C1 segment of cervical spinal cord (tissue), 14 donors: Measurements from ENCODE around the gene CAMK1D.
"Not testable (repeated sequence)": the region's sequence is repeated elsewhere in the genome, so short reads cannot be mapped to it uniquely, and the experiment has no call there.

Experiments used
- DNase-seq, 14 donors: peaks; one replicate each; lab custom pipeline; 2025; lab: John Stamatoyannopoulos, UW

Gene CAMK1D

DNA sequence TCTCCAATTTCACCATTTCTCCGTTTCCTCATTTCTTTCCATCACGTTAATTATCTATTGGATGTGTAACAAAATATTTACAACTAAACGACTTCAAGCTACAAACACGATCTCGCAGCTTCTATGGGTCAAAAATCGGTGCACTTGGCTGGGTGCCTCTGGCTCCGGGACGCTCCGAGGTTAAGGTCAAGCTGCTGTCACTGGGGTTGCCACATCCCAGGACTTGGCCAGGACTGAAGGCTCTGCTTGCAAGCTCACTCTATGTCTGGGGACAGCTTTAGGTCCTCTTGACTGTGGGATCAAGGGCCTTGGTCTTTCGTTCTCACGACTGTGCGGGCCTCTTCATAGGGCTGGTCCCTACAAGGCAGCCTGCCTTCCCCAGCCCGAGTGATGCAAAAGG is 492.5 kb downstream of the CAMK1D start:
- no peak for DNase-seq

DNA sequence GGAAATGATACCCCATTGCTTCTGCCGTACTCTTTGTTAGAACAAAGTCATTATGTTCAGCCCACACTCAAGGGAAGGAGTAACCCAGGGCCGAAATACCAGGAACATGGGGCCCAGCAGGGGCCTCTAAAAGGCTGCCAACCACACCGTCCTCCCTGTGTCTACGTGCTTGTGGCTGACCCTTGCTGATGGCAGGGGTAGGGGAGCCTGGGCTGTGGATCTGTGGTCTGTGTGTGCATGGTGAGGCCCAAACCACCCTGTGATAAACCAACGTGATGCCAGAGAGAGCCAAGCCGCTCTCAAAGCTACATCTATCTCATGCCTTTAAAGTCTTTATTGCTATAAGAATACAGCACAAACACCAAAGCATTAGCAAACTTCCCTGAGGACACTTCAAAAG is 493.0 kb downstream of the CAMK1D start:
- DNase-seq: no peak

DNA sequence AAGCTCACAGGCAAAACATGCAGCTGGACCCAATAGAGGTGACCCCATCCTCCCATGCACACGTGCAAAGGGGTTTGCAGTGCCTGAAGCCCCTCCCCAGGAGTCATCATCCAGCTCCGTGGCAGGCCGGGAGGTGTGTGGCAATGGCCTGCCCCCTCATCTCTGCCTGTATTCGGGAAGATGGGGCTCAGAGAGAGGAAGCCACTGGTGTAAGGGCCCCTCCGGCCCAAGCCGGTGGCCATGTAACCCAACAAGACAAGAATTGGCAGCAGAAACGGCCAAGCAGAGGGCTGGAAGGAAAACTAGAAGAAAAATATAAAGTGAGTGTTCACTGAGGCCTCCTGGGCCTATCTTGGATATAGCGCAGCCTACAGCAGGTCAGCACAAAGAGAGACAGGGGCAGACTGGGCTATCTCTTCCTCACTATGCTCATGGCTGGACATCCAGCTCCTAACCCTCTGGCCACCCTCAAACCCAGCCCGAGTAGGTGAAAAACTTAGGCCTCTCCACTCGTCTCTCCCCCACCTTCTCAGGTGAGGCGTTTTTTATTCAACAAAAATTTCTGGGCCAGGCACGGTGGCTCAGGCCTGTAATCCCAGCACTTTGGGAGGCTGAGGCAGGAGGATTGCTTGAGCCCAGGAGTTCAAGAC is 494.1 kb downstream of the CAMK1D start:
- no peak for DNase-seq

DNA sequence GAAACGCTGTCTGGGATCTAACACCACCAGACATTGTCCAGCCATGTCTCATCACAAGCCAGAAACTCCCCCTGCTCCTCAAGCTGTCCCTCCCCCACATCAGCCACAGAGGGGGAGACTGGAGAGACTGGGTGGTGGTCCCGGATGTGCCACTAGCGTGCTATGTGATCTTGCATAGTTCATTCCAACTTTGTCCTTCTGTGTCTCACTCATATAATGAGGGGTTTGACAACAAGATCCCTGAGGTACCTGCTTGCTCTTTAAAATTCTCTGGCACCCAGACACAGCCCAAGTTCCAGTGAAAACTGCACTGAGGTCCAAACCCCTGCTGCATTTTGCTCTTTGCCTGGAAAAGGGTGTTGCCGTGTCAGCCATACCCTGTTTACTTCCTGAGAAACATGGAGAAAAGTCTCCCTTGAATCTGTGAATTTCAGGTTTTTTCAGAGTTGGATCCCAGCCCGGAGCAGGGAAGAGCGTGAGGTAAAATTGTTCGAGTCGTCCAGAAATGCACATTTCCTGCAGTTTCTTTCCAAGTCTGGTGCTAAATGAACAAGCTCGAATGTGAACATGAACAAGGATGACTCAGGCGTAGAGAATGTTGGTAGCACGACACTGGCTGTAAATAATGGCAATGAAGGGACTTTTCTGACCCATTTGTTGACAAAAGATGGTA is 495.6 kb downstream of the CAMK1D start:
- DNase-seq: peak in 2 of 14 donors; percentile 7 to 8

GRCh38 chr10:12846718-12847117 is 497.4 kb downstream of the CAMK1D start:
- DNase-seq: no peak

DNA sequence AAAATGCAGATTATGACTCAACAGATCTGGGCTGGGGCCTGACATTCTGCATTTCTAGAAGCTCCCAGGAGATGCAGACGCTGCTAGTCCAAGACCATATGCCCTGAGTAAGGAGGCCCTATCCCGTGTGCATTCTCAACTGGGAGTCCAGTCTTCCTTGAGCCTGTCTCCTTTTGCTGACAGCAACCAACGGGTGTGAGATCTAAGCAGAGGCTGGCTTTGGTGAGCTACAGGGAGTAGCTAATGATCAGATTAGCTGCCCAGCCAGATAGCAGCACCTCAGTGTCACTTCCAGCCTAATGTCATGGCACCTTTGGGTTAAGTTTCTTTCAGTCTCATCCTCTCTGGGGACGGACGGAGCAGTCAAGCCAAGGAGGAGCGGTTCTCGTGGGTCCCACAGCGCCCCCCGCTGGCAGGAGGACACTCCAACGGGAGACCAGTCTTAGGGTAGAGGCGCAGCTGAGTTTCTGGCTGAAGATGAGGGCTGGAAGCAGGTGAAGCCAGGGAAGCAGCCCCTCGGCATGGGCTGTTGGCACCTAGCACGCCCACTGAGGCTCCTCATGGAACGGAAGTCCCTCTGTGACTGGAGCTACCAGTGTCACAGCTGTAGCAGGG is 498.1 kb downstream of the CAMK1D start:
- DNase-seq: no peak

- DNase-seq: no peak
Observed at GRCh38 chr10:12848439-12849173, 499.3 kb downstream of the CAMK1D start.

GRCh38 chr10:12849319-12850181 is 500.2 kb downstream of the CAMK1D start:
- no peak for DNase-seq

DNA sequence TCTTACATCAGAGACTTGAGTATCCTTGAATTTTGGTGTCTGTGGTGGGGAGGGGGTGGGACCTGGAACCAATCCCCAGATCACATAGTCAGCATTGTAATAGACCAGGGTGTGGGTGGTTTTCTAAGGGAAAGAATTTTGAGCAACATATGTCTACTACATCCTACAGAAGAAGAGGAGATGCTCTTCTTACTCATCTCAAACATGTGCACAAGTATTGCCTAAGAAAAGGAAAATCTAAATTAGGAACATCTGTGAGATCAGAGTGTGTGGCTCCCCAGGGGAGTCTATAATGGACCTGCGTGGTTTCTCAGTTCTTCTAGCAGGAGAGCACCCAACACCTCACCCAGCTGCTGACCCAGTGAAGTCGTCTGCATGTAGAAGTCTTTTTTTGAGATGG is 503.3 kb downstream of the CAMK1D start:
- no peak for DNase-seq

- no peak for DNase-seq
Observed at GRCh38 chr10:12854988-12855387, 505.6 kb downstream of the CAMK1D start.

DNA sequence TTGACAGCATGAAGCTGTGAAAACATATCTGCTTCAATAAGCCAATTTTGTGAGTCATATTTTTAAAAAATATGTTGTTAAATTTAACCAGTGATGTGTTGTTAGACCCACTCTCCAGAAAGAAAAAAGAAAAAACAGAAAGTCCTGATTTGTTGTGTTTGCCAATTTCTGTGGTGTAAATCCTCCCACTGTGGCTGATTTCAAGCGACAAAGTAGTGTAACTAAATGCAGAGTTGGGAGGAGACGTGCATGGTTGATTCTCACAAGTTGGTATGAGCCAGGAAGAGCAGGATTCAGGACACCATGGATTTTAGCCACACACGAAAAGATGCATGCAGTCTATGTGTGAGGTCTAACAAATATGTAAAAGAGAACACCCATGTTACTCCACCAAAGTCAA is 513.1 kb downstream of the CAMK1D start:
- no peak for DNase-seq

GRCh38 chr10:12865515-12865914 is 516.2 kb downstream of the CAMK1D start:
- not testable (repeated sequence) for DNase-seq

DNA sequence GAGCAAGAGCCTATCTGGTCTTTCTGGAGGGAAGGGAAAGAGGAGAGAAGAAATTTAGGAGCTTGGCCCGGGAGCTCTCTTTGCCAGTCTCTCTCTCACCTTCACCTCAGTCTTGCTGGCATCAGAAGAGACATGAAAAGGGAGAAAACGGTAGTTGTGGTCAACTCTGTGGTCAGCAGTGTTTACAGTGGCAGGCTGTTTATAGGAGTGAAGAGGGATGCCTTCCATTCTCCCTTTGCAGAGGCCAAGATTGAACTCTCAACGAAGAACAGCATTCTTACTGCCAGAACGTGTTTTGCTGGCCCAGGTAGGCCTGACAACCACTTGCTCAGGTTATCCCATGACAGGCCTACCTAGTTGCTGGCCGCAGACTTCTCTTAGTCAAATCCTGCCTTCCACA is 518.9 kb downstream of the CAMK1D start:
- DNase-seq: no peak

GRCh38 chr10:12869427-12869826 is 520.1 kb downstream of the CAMK1D start:
- no peak for DNase-seq

DNA sequence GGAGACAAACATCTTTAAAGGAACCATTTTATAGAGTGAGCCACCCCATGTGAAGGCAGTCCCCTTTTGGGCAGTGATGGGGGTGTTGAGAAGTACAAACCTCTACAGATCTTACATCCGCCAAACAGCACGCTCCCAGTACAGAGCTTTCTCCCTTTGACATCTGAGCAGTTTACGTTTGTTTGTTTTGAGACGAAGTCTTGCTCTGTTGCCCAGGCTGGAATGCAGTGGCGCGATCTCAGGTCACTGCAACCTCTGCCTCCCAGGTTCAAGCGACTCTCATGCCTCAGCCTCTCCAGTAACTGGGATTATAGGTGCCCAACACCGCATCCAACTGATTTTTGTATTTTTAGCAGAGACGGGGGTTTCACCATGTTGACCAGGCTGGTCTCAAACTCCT is 523.2 kb downstream of the CAMK1D start:
- no peak for DNase-seq

- DNase-seq: no peak
Observed at GRCh38 chr10:12873172-12873571, 523.8 kb downstream of the CAMK1D start.

- DNase-seq: peak in 1 of 14 donors; percentile 35
Observed at GRCh38 chr10:12874501-12874900, 525.2 kb downstream of the CAMK1D start.

- peak in 1 of 14 donors; percentile 11 for DNase-seq
Observed at GRCh38 chr10:12875100-12875499, 525.8 kb downstream of the CAMK1D start.

GRCh38 chr10:12876266-12876665 is 526.9 kb downstream of the CAMK1D start:
- peak in 3 of 14 donors; percentile 15 to 85 (median 18) for DNase-seq

DNA sequence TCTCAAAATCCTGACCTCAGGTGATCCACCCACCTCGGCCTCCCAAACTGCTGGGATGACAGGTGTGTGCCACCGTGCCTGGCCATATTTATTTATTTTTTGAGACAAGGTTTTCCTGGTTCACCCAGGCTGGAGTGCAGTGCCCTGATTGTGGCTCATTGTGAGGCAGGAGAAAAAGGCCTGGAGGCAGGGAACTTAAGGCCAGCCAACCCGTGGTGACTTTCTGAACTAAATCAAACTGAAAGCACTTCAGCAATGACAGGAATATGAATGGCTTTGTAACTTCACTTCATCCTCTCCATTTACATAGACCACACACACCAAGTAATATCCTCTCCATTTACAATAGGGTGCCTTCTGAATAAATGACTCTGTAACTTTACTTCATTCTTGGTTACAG is 527.8 kb downstream of the CAMK1D start:
- DNase-seq: no peak

DNA sequence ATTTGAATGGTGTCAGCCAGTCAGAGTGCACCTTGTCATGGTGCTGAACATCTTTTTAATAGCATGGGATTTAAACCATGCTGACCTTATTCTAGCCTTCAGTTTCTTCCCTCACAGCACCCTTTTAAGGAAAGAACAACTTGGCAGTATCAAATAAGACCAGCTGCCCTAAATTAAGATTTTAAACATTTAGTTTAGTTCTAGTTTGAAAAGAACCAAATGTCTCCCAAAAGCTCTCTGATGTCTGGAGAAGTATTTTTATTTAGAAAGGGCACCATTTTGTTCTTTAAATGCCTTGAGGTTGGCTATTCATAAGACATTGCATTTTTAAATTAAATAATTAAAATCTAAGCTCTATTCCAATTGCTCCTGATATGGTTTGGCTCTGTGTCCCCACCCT is 531.1 kb downstream of the CAMK1D start:
- DNase-seq: no peak
